ENCODE results near the gene NPPC. TPM values are rescaled to one million over a fixed set of nuclear protein-coding genes. Genes with fewer than 3 reads are reported as not detected.

Gene NPPC
- total RNA-seq, 1 donor from 2014 or later, result 16.5 TPM

DNA sequence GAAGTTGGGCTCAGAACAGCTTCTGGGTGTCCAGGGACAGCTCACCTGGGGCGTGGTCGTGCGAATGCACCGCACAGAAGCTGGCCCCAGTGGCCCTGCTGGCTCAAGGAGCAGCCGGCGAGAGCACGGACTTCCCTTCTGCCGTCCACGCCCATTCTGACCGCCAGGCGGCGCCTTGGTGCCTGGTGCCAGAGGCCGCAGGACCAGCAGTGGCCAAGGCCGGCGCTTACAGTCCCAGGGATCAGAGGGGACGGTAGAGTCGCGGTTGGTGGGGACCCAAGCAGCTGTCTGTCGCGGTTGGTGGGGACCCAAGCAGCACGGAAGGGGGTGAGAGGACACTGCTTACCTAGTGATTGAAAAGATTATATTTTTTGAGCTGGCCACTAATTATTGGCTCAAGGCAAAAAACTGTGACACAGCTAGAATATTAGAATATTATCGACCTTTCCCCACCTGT is 25.7 kb downstream of the NPPC start:
- Mint-ChIP-seq H3K36me3 (ENCODE audit: low read depth) (no peaks in the 10 kb centered on the region), H3K9me3 (no peaks in the 10 kb centered on the region), H3K27me3 (ENCODE audit: low read depth) (peaks cover 7% of the 10 kb centered on the region), H3K27ac (ENCODE audit: unreplicated experiment) (no peak overlapping the region), H3K4me3 (no peak overlapping the region), H3K4me1 (peaks cover 6% of the 10 kb centered on the region)
- TF ChIP-seq, protein P1, sequence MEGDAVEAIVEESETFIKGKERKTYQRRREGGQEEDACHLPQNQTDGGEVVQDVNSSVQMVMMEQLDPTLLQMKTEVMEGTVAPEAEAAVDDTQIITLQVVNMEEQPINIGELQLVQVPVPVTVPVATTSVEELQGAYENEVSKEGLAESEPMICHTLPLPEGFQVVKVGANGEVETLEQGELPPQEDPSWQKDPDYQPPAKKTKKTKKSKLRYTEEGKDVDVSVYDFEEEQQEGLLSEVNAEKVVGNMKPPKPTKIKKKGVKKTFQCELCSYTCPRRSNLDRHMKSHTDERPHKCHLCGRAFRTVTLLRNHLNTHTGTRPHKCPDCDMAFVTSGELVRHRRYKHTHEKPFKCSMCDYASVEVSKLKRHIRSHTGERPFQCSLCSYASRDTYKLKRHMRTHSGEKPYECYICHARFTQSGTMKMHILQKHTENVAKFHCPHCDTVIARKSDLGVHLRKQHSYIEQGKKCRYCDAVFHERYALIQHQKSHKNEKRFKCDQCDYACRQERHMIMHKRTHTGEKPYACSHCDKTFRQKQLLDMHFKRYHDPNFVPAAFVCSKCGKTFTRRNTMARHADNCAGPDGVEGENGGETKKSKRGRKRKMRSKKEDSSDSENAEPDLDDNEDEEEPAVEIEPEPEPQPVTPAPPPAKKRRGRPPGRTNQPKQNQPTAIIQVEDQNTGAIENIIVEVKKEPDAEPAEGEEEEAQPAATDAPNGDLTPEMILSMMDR (conservative IDR thresholded peaks at IDR 0.05), result peak; percentile 86
- DNase-seq (ENCODE audit: low read depth, low spot score), result peak; percentile 97

DNA sequence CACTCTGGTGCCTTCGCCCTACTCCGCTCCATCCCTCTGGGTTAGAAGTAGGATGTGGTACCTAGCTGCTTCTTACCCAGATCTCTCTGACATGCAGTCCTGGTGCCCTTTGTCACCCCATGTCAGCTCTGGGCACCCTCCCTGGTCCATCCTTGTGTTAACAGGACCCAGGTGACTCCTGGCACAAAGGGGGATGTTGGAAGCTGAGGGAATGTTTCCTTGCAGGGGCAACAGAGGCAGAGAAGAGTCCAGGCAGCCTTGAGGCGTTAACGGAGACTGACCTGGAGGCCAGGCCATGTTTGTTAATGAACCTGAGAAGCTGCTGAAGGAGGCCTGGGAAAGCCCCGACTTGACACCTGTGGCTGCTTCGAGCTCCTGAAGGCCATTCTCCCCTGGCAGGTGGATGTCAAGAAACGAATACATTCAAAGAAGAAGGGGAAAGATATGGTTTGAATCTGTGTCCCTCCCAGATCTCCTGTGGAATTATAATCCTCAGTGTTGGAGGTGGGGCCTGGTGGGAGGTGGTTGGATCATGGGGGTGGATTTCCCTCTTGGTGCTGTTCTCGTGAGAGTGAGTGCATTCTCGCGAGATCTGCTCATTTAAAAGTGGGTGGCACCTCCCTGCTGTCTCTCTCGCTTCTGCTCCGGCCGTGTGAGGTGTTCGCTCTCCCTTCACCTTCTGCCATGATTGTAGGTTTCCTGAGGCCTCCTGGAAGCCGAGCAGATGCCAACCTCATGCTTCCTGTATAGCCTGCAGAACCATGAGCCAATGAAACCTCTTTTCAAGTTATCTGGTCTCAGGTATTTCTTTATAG is 31.4 kb downstream of the NPPC start:
- Mint-ChIP-seq H3K27me3 (ENCODE audit: low read depth) (no peaks in the 10 kb centered on the region), H3K36me3 (ENCODE audit: low read depth) (no peaks in the 10 kb centered on the region), H3K9me3 (no peaks in the 10 kb centered on the region), H3K27ac (ENCODE audit: unreplicated experiment) (no peak overlapping the region), H3K4me3 (no peak overlapping the region), H3K4me1 (no peaks in the 10 kb centered on the region)
- no peak for DNase-seq (ENCODE audit: low read depth, low spot score)
- TF ChIP-seq, protein P1 (conservative IDR thresholded peaks at IDR 0.05), result no peak

DNA sequence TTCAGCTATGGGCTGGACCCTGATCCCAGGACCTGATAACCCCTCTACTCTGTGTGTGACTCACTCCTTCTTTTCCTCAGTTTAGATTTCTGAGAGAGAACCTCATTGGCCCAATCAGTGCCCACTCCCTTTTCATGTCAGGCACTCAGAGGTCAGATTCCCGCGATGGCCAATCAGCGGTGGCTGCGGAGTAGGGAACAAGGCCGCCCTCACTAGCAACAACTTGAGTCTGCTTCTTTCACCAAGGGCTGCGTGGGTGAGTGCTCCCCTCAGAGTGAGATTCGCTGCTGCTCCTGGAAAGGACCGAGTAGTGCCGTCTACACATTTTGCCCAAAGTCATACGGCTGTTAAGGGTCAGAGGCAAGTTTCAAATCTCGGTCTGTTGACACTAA is 34.7 kb downstream of the NPPC start:
- Mint-ChIP-seq H3K9me3 (no peaks in the 10 kb centered on the region), H3K36me3 (ENCODE audit: low read depth) (no peaks in the 10 kb centered on the region), H3K27me3 (ENCODE audit: low read depth) (peaks cover 3% of the 10 kb centered on the region), H3K4me1 (peaks cover 5% of the 10 kb centered on the region), H3K27ac (ENCODE audit: unreplicated experiment) (no peak overlapping the region), H3K4me3 (no peak overlapping the region)
- TF ChIP-seq, protein P1 (conservative IDR thresholded peaks at IDR 0.05), result no peak
- no peak for DNase-seq (ENCODE audit: low read depth, low spot score)

DNA sequence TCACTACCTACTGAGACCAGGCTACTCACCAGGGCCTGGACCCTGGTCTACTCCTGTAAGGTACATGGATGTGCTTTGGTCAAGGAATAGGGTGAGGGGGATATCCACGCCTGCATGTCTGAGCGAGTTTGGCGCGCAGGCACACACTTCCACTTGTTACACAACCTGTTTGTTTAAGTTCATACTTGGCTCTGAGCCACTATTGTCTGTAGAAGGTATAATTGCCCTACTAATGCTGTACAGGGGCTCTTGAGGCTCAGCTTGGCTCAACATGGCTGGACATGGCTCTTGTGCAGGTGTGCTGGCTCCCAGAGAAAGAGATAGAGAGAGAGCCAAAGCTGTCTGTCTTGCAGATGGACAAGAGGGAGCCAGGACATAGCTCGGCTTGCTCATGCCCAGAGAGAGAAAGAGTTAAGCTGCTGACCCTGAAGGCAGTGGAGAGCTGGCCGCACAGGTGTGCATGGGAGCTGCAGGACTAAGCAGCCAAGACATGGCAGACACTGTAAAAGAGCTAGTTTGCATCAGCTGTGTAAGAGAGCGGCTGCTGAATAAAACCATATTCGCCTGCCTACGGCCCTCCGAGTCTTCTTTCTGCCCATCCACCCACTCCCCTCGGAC is 35.2 kb downstream of the NPPC start:
- DNase-seq (ENCODE audit: low read depth, low spot score), result no peak
- Mint-ChIP-seq H3K36me3 (ENCODE audit: low read depth) (no peaks in the 10 kb centered on the region), H3K27ac (ENCODE audit: unreplicated experiment) (peak overlapping the region; percentile 43), H3K4me1 (peaks cover 5% of the 10 kb centered on the region), H3K4me3 (no peak overlapping the region), H3K9me3 (no peaks in the 10 kb centered on the region), H3K27me3 (ENCODE audit: low read depth) (peaks cover 3% of the 10 kb centered on the region)
- TF ChIP-seq, protein P1 (conservative IDR thresholded peaks at IDR 0.05), result no peak

DNA sequence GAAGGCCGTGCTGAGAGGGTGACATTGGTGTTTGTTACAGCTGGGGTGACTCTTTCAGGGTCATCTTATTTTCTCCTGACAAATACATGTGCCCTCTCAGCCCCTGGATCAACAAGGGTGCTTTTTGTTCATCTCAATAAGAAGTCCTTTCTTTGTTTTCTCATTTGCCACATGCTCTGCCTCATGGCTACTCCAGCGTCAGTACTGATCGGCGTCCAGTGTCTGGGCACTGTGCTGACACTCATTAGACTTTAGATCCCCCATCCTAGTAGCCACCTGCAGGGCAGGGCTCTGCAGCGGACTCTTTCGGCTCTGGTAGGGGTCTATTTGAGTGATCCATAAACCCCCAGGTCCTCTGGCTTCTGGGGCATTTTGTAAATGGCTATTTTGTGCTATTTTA is 38.4 kb downstream of the NPPC start:
- Mint-ChIP-seq H3K27me3 (ENCODE audit: low read depth) (peaks cover 3% of the 10 kb centered on the region), H3K4me1 (peaks cover 5% of the 10 kb centered on the region), H3K27ac (ENCODE audit: unreplicated experiment) (no peak overlapping the region), H3K4me3 (no peak overlapping the region), H3K9me3 (no peaks in the 10 kb centered on the region), H3K36me3 (ENCODE audit: low read depth) (no peaks in the 10 kb centered on the region)
- DNase-seq (ENCODE audit: low read depth, low spot score), result no peak
- TF ChIP-seq, protein P1 (conservative IDR thresholded peaks at IDR 0.05), result no peak
